22Rv1 (cell line): ENCODE results near the gene EPC1.

Experiments
- ZFX ChIP-seq: fragments of 450-650 bp; IDR thresholded peaks from 2 replicates; pipeline ENCODE4 v1.6.1; 2017; ENCODE audit warnings: antibody characterized with exemption, borderline replicate concordance
- TF ChIP-seq, protein P1 (sequence below): fragments of 450-650 bp; IDR thresholded peaks from 2 replicates; pipeline ENCODE4 v1.5.1; 2017; ENCODE audit warnings: mild to moderate bottlenecking

DNA sequence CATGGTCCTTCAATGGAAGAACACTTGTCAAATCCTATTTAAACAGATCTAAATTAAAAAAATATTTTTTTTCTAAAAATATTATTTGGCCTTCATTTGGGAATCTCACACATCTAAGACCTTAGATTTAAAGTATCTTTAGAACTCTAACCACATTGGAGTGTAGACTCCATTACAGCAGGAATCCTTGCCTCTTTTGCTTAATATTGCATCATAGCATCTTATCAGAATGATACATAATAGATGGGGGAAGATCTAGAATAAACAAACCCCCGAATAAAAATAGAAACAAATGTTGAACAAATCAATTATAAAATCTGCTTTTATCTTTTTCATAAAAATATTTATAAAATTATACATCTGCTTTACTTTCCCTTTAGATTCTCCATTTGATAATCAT lies 27.6 kb upstream of the EPC1 start:
- TF ChIP-seq, protein P1, sequence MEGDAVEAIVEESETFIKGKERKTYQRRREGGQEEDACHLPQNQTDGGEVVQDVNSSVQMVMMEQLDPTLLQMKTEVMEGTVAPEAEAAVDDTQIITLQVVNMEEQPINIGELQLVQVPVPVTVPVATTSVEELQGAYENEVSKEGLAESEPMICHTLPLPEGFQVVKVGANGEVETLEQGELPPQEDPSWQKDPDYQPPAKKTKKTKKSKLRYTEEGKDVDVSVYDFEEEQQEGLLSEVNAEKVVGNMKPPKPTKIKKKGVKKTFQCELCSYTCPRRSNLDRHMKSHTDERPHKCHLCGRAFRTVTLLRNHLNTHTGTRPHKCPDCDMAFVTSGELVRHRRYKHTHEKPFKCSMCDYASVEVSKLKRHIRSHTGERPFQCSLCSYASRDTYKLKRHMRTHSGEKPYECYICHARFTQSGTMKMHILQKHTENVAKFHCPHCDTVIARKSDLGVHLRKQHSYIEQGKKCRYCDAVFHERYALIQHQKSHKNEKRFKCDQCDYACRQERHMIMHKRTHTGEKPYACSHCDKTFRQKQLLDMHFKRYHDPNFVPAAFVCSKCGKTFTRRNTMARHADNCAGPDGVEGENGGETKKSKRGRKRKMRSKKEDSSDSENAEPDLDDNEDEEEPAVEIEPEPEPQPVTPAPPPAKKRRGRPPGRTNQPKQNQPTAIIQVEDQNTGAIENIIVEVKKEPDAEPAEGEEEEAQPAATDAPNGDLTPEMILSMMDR, result no peak
- no peak for TF ChIP-seq ZFX
